OCI-LY7 (cell line): Measurements from ENCODE around the gene CLRN3.

ENCODE experiments used
- EZH2phosphoT487 ChIP-seq: fragments of 200-600 bp; sonication (generic); IDR thresholded peaks from 2 replicates; pipeline ENCODE4 v1.6.1; 2018; ENCODE audit warnings: low read depth, borderline replicate concordance, mild to moderate bottlenecking, mixed run types, antibody characterized with exemption, low read length, moderate library complexity, mixed read lengths
- TF ChIP-seq, protein P1 (sequence below): fragments of 200-600 bp; sonication (generic); conservative IDR thresholded peaks from 2 replicates; pipeline ENCODE4 v1.5.1; 2014; ENCODE audit warnings: mild to moderate bottlenecking, antibody characterized with exemption, low read length, moderate library complexity, mixed read lengths

- TF ChIP-seq, protein P1, sequence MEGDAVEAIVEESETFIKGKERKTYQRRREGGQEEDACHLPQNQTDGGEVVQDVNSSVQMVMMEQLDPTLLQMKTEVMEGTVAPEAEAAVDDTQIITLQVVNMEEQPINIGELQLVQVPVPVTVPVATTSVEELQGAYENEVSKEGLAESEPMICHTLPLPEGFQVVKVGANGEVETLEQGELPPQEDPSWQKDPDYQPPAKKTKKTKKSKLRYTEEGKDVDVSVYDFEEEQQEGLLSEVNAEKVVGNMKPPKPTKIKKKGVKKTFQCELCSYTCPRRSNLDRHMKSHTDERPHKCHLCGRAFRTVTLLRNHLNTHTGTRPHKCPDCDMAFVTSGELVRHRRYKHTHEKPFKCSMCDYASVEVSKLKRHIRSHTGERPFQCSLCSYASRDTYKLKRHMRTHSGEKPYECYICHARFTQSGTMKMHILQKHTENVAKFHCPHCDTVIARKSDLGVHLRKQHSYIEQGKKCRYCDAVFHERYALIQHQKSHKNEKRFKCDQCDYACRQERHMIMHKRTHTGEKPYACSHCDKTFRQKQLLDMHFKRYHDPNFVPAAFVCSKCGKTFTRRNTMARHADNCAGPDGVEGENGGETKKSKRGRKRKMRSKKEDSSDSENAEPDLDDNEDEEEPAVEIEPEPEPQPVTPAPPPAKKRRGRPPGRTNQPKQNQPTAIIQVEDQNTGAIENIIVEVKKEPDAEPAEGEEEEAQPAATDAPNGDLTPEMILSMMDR = no peak
- TF ChIP-seq EZH2phosphoT487 = no peak
Measured at GRCh38 chr10:127908106-127908958, 15.6 kb upstream of the CLRN3 start.
